ENCODE data around the gene CFAP410. TPM values are rescaled to one million over a fixed set of nuclear protein-coding genes. Genes with fewer than 3 reads are reported as not detected.

CFAP410 gene
- polyA plus RNA-seq, 1 of the 3 experiments (the other 2 are of a cell fraction) = 18.0 TPM

GRCh38 chr21:44350773-44351481 lies 11.7 kb upstream of the CFAP410 start:
- H4K20me1 ChIP-seq (ENCODE audit: insufficient read depth) = no peaks in the 10 kb centered on the region
- CTCF ChIA-PET = interaction anchor here (1.2 kb wide), 1 partner anchor 105 kb away, joined by 4 read pairs; no protein-coding TSS in a partner anchor
- no peaks in the 10 kb centered on the region for H3K9me3 ChIP-seq
- no peaks in the 10 kb centered on the region for H3F3A ChIP-seq (replicated peaks; ENCODE audit: insufficient read depth)
- peaks cover 66% of the 10 kb centered on the region for H3K27me3 ChIP-seq (ENCODE audit: insufficient read depth)
- H2AFZ ChIP-seq (ENCODE audit: low read depth) = no peak overlapping the region
- H3K9ac ChIP-seq = no peak overlapping the region
- no peak overlapping the region for H3K4me2 ChIP-seq
- POLR2A ChIA-PET = no interaction called here
- DNase-seq = no peak
- 10% methylated on average over 2 of the region's 42 CpGs for WGBS (ENCODE audit: low lambda C conversion rate)
- H3K9me2 ChIP-seq = no peaks in the 10 kb centered on the region
- H3K27ac ChIP-seq (ENCODE audit: low read depth in 2 of 2, low read length in 1 of 2) = no peak overlapping the region
- no peaks in the 10 kb centered on the region for H3K79me2 ChIP-seq (ENCODE audit: insufficient read depth)
- TF ChIP-seq, protein P1, sequence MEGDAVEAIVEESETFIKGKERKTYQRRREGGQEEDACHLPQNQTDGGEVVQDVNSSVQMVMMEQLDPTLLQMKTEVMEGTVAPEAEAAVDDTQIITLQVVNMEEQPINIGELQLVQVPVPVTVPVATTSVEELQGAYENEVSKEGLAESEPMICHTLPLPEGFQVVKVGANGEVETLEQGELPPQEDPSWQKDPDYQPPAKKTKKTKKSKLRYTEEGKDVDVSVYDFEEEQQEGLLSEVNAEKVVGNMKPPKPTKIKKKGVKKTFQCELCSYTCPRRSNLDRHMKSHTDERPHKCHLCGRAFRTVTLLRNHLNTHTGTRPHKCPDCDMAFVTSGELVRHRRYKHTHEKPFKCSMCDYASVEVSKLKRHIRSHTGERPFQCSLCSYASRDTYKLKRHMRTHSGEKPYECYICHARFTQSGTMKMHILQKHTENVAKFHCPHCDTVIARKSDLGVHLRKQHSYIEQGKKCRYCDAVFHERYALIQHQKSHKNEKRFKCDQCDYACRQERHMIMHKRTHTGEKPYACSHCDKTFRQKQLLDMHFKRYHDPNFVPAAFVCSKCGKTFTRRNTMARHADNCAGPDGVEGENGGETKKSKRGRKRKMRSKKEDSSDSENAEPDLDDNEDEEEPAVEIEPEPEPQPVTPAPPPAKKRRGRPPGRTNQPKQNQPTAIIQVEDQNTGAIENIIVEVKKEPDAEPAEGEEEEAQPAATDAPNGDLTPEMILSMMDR (IDR thresholded peaks at IDR 0.05) = no peak
- TF ChIP-seq, protein P2, sequence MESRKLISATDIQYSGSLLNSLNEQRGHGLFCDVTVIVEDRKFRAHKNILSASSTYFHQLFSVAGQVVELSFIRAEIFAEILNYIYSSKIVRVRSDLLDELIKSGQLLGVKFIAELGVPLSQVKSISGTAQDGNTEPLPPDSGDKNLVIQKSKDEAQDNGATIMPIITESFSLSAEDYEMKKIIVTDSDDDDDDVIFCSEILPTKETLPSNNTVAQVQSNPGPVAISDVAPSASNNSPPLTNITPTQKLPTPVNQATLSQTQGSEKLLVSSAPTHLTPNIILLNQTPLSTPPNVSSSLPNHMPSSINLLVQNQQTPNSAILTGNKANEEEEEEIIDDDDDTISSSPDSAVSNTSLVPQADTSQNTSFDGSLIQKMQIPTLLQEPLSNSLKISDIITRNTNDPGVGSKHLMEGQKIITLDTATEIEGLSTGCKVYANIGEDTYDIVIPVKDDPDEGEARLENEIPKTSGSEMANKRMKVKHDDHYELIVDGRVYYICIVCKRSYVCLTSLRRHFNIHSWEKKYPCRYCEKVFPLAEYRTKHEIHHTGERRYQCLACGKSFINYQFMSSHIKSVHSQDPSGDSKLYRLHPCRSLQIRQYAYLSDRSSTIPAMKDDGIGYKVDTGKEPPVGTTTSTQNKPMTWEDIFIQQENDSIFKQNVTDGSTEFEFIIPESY (IDR thresholded peaks at IDR 0.05; ENCODE audit: borderline replicate concordance, low read depth) = no peak
- TF ChIP-seq CHD2 (IDR thresholded peaks at IDR 0.05; ENCODE audit: low read length, partially characterized antibody) = no peak
- no peak for TF ChIP-seq SIN3A (IDR thresholded peaks at IDR 0.05; ENCODE audit: borderline replicate concordance, low read depth, low read length)
- no peak for TF ChIP-seq IRF3 (IDR thresholded peaks at IDR 0.05; ENCODE audit: low read depth, low read length)
- TF ChIP-seq, protein P3, sequence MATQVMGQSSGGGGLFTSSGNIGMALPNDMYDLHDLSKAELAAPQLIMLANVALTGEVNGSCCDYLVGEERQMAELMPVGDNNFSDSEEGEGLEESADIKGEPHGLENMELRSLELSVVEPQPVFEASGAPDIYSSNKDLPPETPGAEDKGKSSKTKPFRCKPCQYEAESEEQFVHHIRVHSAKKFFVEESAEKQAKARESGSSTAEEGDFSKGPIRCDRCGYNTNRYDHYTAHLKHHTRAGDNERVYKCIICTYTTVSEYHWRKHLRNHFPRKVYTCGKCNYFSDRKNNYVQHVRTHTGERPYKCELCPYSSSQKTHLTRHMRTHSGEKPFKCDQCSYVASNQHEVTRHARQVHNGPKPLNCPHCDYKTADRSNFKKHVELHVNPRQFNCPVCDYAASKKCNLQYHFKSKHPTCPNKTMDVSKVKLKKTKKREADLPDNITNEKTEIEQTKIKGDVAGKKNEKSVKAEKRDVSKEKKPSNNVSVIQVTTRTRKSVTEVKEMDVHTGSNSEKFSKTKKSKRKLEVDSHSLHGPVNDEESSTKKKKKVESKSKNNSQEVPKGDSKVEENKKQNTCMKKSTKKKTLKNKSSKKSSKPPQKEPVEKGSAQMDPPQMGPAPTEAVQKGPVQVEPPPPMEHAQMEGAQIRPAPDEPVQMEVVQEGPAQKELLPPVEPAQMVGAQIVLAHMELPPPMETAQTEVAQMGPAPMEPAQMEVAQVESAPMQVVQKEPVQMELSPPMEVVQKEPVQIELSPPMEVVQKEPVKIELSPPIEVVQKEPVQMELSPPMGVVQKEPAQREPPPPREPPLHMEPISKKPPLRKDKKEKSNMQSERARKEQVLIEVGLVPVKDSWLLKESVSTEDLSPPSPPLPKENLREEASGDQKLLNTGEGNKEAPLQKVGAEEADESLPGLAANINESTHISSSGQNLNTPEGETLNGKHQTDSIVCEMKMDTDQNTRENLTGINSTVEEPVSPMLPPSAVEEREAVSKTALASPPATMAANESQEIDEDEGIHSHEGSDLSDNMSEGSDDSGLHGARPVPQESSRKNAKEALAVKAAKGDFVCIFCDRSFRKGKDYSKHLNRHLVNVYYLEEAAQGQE (IDR thresholded peaks at IDR 0.05; ENCODE audit: low read depth, low read length) = no peak
- TF ChIP-seq, protein P4, sequence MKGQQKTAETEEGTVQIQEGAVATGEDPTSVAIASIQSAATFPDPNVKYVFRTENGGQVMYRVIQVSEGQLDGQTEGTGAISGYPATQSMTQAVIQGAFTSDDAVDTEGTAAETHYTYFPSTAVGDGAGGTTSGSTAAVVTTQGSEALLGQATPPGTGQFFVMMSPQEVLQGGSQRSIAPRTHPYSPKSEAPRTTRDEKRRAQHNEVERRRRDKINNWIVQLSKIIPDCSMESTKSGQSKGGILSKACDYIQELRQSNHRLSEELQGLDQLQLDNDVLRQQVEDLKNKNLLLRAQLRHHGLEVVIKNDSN (IDR thresholded peaks at IDR 0.05; ENCODE audit: borderline replicate concordance, low read depth) = no peak
- TF ChIP-seq POLR2AphosphoS5 (IDR thresholded peaks at IDR 0.05; ENCODE audit: low read depth, low read length) = no peak
- TF ChIP-seq, protein P5, sequence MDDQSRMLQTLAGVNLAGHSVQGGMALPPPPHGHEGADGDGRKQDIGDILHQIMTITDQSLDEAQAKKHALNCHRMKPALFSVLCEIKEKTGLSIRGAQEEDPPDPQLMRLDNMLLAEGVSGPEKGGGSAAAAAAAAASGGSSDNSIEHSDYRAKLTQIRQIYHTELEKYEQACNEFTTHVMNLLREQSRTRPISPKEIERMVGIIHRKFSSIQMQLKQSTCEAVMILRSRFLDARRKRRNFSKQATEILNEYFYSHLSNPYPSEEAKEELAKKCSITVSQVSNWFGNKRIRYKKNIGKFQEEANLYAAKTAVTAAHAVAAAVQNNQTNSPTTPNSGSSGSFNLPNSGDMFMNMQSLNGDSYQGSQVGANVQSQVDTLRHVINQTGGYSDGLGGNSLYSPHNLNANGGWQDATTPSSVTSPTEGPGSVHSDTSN (IDR thresholded peaks at IDR 0.05) = no peak
- no peak for TF ChIP-seq FOXM1 (IDR thresholded peaks at IDR 0.05; ENCODE audit: low read depth)
- TF ChIP-seq TEAD4 (IDR thresholded peaks at IDR 0.05; ENCODE audit: borderline replicate concordance, insufficient read depth) = no peak
- TF ChIP-seq JUND (IDR thresholded peaks at IDR 0.05) = no peak
- no peak overlapping the region for H3K4me3 ChIP-seq (ENCODE audit: low read depth in 2 of 2, low read length in 1 of 2)
- no peaks in the 10 kb centered on the region for H3K4me1 ChIP-seq (ENCODE audit: control insufficient read depth in 1 of 2, insufficient read depth in 2 of 2, low read depth in 1 of 2, low read length in 1 of 2)
- no peaks in the 10 kb centered on the region for H3K36me3 ChIP-seq (replicated peaks in 1 of 2; ENCODE audit: control insufficient read depth in 1 of 2, insufficient read depth in 2 of 2, low read length in 1 of 2)
